Testis (tissue), 2 donors: Measurements from ENCODE around the gene CPA3.

Experiments used
- CTCF ChIP-seq, 3 experiments: fragments of 450-650 bp in 2 of 3; fragments of 200-600 bp in 1 of 3; sonication (generic) in 1 of 3; IDR thresholded peaks; one replicate each; pipeline ENCODE4 v1.5.1; 2016 to 2019; ENCODE audit warnings: antibody characterized with exemption in 3 of 3, mild to moderate bottlenecking in 2 of 3, moderate library complexity in 1 of 3
- POLR2A ChIP-seq: fragments of 450-650 bp; IDR thresholded peaks from one replicate; pipeline ENCODE4 v1.6.1; 2017; ENCODE audit warnings: antibody characterized with exemption, mild to moderate bottlenecking, moderate library complexity

DNA sequence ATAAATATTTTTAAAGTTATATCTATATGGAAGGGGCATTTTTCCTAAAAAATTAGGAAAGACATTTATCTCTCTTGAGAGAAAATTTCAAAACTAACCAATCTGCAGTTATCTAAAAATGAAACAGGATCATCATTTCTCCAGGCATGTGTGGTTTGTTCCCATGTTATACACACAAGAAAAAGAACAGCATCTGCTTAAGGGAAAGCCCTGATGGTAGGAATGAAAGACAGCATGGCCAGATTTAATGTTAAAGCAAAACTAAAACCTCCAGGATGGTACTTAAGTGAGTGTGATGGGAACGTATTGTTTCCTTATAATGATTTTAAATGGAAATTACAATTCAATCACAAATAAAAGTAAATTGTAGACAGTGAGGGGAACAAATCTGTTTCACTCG, 80.0 kb downstream of the CPA3 start:
- TF ChIP-seq CTCF (IDR thresholded peaks at IDR 0.05) (no peak), POLR2A (no peak)
